ENCODE measurements around the gene FAM216A. TPM values are rescaled to one million over a fixed set of nuclear protein-coding genes. Genes with fewer than 3 reads are reported as not detected.
"Not testable (repeated sequence)": the region's sequence is repeated elsewhere in the genome, so short reads cannot be mapped to it uniquely, and the experiment has no call there.

The FAM216A gene
- total RNA-seq, 1 donor from 2014 or later, result 3.9 TPM

DNA sequence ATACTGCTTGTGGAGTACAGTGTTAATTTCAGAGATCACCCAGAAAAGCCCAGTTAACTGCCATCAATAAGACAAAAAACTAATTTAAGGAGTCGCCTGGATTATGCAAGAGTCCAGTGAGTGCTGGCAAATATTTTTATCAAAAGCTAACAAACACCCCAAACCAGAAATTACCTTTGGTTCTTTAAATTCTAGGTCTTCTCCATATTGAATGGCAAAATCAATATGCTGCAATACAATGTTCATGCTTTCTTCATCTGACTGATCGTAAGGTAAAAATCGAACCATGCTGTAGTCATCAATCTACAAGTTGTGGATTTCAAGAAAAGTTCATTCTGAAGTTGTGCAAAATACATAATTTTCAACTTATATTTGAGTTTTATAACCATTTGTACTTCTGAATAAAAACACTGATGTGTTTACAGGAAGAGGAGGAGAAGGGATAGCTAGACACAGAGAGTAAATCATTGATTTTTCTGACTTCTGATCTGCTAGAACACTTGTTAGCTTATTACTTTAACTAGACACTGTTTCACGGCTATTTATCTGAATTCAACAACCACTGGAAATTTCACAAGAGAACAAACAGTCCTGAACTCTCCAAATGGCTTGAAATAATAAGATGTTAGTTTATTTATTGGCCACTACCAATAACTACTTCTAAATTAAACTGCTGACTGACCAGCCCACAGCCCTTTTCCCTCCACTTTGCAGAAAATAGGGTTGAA, 14.9 kb upstream of the FAM216A start:
- H3K36me3 ChIP-seq (ENCODE audit: control insufficient read depth, insufficient read depth, low read length), result peaks cover 2% of the 10 kb centered on the region
- no peak for DNase-seq (ENCODE audit: low read depth)
- H3K27me3 ChIP-seq (ENCODE audit: control insufficient read depth, insufficient read depth, low read length), result no peaks in the 10 kb centered on the region
- H3K4me3 ChIP-seq (ENCODE audit: low read depth, low read length), result no peak overlapping the region
- no peak for FAIRE-seq
- TF ChIP-seq, protein P1, sequence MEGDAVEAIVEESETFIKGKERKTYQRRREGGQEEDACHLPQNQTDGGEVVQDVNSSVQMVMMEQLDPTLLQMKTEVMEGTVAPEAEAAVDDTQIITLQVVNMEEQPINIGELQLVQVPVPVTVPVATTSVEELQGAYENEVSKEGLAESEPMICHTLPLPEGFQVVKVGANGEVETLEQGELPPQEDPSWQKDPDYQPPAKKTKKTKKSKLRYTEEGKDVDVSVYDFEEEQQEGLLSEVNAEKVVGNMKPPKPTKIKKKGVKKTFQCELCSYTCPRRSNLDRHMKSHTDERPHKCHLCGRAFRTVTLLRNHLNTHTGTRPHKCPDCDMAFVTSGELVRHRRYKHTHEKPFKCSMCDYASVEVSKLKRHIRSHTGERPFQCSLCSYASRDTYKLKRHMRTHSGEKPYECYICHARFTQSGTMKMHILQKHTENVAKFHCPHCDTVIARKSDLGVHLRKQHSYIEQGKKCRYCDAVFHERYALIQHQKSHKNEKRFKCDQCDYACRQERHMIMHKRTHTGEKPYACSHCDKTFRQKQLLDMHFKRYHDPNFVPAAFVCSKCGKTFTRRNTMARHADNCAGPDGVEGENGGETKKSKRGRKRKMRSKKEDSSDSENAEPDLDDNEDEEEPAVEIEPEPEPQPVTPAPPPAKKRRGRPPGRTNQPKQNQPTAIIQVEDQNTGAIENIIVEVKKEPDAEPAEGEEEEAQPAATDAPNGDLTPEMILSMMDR (IDR thresholded peaks at IDR 0.05; ENCODE audit: insufficient read depth, low read length, severe bottlenecking), result no peak

DNA sequence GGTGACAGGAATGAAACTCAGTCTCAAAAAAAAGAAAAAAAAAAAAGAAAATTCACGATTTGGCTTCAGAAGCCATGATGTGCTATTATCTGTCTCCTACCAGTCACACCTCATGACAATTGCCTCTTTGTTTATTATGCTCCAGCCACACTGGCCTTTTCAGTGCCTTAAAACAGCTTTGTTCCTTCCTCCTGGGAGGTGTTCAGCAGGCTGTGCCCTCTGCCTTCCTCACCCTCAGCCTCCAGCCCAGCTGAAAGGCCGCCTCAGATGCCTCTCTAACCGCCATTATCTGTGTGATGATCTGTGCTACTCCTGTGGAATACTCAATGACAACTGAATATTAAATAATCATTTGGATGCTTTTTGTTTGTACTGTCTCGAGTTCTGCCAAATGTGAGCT, 9.9 kb upstream of the FAM216A start:
- TF ChIP-seq, protein P1 (IDR thresholded peaks at IDR 0.05; ENCODE audit: insufficient read depth, low read length, severe bottlenecking), result no peak
- DNase-seq (ENCODE audit: low read depth) (no peak), FAIRE-seq (no peak)
- Histone ChIP-seq H3K4me3 (ENCODE audit: low read depth, low read length) (no peak overlapping the region), H3K36me3 (ENCODE audit: control insufficient read depth, insufficient read depth, low read length) (peaks cover 2% of the 10 kb centered on the region), H3K27me3 (ENCODE audit: control insufficient read depth, insufficient read depth, low read length) (no peaks in the 10 kb centered on the region)

DNA sequence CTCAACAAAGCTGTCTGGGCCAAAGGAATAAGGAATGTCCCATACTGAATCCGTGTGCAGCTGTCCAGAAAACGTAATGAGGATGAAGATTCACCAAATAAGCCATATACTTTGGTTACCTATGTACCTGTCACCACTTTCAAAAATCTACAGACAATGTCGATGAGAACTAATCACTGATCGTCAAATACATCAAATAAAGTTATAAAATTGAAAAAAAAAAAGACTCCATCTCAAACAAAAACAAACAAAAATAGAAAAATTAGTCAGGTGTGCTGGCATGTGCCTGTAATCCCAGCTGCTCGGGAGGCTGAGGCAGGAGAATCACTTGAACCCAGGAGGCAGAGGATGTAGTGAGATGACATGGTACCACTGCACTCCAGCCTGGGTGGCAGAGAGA, 7.5 kb upstream of the FAM216A start:
- DNase-seq (ENCODE audit: low read depth); H3K36me3 ChIP-seq (ENCODE audit: control insufficient read depth, insufficient read depth, low read length); H3K27me3 ChIP-seq (ENCODE audit: control insufficient read depth, insufficient read depth, low read length); H3K4me3 ChIP-seq (ENCODE audit: low read depth, low read length); FAIRE-seq: not testable (repeated sequence)

DNA sequence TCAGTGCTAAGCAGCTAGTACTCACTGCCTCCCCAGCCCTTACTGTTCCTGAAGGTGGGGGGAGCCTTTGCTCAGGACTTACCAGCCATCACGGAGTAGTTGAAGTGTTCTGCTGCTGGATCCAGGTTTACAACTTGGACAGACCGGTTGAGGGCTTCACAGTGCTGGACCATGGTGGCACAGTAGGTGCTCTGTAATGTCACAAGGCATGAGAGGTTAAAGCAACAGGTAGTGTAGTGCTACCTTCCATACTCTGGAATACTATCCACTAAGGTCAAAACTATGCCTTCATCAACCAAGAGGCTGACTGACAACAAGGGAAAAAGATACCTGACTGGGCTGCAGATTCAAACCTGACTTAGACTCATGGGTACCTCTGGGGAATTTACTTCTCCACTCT, 3.6 kb upstream of the FAM216A start:
- TF ChIP-seq, protein P1 (IDR thresholded peaks at IDR 0.05; ENCODE audit: insufficient read depth, low read length, severe bottlenecking), result no peak
- H3K36me3 ChIP-seq (ENCODE audit: control insufficient read depth, insufficient read depth, low read length), result peaks cover 2% of the 10 kb centered on the region
- DNase-seq (ENCODE audit: low read depth) (no peak), FAIRE-seq (no peak)
- no peak overlapping the region for H3K4me3 ChIP-seq (ENCODE audit: low read depth, low read length)
- H3K27me3 ChIP-seq (ENCODE audit: control insufficient read depth, insufficient read depth, low read length), result no peaks in the 10 kb centered on the region

DNA sequence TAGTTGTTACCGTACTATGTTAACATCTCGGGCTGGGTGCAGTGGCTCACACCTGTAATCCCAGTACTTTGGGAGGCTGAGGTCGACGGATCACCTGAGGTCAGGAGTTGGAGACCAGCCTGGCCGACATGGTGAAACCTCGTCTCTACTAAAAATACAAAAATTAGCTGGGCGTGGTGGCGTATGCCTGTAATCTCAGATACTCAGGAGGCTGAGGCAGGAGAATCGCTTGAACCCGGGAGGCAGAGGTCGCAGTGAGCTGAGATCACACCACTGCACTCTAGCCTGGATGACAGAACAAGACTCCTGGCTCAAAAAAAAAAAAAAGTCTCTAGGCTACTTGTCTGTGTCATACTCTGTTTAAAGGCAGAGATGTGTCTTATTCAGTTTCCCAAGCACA, 2.9 kb upstream of the FAM216A start:
- not testable (repeated sequence) for H3K27me3 ChIP-seq (ENCODE audit: control insufficient read depth, insufficient read depth, low read length); H3K36me3 ChIP-seq (ENCODE audit: control insufficient read depth, insufficient read depth, low read length); DNase-seq (ENCODE audit: low read depth); H3K4me3 ChIP-seq (ENCODE audit: low read depth, low read length); FAIRE-seq

DNA sequence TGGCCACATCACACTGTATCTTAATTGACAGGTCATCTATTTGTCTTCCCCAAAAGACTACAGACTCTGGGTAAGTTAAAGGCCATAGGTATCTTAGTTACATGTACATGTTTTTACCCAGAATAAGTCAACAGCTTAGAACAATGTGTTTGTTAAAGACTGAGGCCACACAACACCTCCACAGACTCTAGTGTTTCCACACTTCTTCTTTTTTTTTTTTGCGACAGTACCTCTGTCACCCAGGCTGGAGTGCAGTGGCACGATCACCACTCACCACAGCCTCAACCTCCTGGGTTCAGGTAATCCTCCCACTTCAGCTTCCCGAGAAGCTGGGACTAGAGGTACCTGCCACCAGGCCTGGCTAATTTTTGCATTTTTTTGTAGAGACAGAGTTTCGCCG, 1.9 kb upstream of the FAM216A start:
- FAIRE-seq (no peak), DNase-seq (ENCODE audit: low read depth) (no peak)
- no peak overlapping the region for H3K4me3 ChIP-seq (ENCODE audit: low read depth, low read length)
- no peaks in the 10 kb centered on the region for H3K27me3 ChIP-seq (ENCODE audit: control insufficient read depth, insufficient read depth, low read length)
- peaks cover 2% of the 10 kb centered on the region for H3K36me3 ChIP-seq (ENCODE audit: control insufficient read depth, insufficient read depth, low read length)
- TF ChIP-seq, protein P1 (IDR thresholded peaks at IDR 0.05; ENCODE audit: insufficient read depth, low read length, severe bottlenecking), result no peak

DNA sequence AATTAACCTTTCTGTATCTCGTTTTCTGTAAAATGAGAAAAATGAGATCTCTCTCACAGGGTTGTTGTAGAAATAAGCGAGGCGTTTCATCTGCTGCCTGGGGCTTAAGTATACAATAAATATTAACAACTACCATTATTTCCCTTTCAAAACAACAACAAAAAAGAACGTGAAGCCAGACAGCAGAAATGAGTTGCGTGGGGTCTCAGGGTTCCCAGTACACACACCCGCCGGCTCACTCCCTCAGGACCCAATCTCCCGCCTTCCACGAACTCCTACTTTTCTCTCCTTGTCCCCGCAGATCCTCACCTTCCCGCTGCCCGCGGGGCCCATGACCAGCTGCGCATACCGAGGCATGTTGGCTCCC, 815 bp upstream of the FAM216A start:
- TF ChIP-seq, protein P1 (IDR thresholded peaks at IDR 0.05; ENCODE audit: insufficient read depth, low read length, severe bottlenecking), result no peak
- H3K36me3 ChIP-seq (ENCODE audit: control insufficient read depth, insufficient read depth, low read length), result peaks cover 2% of the 10 kb centered on the region
- peak overlapping the region; percentile 74 for H3K4me3 ChIP-seq (ENCODE audit: low read depth, low read length)
- no peaks in the 10 kb centered on the region for H3K27me3 ChIP-seq (ENCODE audit: control insufficient read depth, insufficient read depth, low read length)
- no peak for DNase-seq (ENCODE audit: low read depth)
- FAIRE-seq, result no peak

All from bronchial epithelial cell (primary cell).